Measurements from ENCODE around the gene CADM3.

- TF ChIP-seq CTCF (IDR thresholded peaks at IDR 0.05 in 8 of 11, conservative IDR thresholded peaks at IDR 0.05 in 3 of 11) (no peak), POLR2A (IDR thresholded peaks at IDR 0.05) (no peak), POLR2AphosphoS5 (IDR thresholded peaks at IDR 0.05) (no peak)
These were observed 26.8 kb upstream of the CADM3 start for GRCh38 chr1:159144571-159144970.
